GM19372 (cell line): ENCODE results near the gene TNN.
"Not testable (repeated sequence)": the region's sequence is repeated elsewhere in the genome, so short reads cannot be mapped to it uniquely, and the experiment has no call there.

Source experiments
- ATAC-seq: cut with Tn5 transposase; IDR thresholded peaks from one replicate; pipeline ENCODE4 v1.9.1; 2021; ENCODE audit warnings: mild to moderate bottlenecking, low read depth, moderate library complexity; ENCODE audit not compliant: unreplicated experiment

The TNN gene, protein sequence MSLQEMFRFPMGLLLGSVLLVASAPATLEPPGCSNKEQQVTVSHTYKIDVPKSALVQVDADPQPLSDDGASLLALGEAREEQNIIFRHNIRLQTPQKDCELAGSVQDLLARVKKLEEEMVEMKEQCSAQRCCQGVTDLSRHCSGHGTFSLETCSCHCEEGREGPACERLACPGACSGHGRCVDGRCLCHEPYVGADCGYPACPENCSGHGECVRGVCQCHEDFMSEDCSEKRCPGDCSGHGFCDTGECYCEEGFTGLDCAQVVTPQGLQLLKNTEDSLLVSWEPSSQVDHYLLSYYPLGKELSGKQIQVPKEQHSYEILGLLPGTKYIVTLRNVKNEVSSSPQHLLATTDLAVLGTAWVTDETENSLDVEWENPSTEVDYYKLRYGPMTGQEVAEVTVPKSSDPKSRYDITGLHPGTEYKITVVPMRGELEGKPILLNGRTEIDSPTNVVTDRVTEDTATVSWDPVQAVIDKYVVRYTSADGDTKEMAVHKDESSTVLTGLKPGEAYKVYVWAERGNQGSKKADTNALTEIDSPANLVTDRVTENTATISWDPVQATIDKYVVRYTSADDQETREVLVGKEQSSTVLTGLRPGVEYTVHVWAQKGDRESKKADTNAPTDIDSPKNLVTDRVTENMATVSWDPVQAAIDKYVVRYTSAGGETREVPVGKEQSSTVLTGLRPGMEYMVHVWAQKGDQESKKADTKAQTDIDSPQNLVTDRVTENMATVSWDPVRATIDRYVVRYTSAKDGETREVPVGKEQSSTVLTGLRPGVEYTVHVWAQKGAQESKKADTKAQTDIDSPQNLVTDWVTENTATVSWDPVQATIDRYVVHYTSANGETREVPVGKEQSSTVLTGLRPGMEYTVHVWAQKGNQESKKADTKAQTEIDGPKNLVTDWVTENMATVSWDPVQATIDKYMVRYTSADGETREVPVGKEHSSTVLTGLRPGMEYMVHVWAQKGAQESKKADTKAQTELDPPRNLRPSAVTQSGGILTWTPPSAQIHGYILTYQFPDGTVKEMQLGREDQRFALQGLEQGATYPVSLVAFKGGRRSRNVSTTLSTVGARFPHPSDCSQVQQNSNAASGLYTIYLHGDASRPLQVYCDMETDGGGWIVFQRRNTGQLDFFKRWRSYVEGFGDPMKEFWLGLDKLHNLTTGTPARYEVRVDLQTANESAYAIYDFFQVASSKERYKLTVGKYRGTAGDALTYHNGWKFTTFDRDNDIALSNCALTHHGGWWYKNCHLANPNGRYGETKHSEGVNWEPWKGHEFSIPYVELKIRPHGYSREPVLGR (N-terminal part only)

GRCh38 chr1:175067362-175068106, at the start of gene TNN:
TNN (plus strand) TSS chr1:175067833; CDS start chr1:175077419, 9,586 bp downstream.
- no peak for ATAC-seq

GRCh38 chr1:175019524-175019923, 48.1 kb upstream of the TNN start:
- no peak for ATAC-seq

GRCh38 chr1:175023043-175023921, 44.4 kb upstream of the TNN start, which contains the start of gene MRPS14:
MRPS14 (minus strand) TSS chr1:175023425; CDS start chr1:175023408, 17 bp downstream.
- peak; percentile 82 for ATAC-seq

- not testable (repeated sequence) for ATAC-seq
Observed at GRCh38 chr1:175023922-175024242, 43.8 kb upstream of the TNN start.

DNA sequence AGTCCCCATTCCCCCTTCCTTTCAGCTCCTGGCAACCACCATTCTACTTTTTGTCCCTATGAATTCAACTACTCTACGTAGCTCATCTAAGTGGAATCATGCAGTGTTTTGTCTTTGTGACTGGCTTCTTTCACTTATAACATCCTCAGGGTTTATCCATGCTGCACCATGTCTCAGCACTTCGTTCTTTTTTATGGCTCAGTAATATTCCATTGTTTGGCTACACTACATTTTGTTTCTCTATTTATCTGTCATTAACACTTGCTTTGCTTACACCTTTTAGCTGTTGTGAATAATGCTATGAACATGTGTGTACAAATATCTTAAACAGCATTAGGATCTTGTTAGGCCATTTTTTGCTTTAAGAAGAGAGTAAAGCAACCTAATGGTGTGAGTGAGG, 42.9 kb upstream of the TNN start:
- no peak for ATAC-seq

DNA sequence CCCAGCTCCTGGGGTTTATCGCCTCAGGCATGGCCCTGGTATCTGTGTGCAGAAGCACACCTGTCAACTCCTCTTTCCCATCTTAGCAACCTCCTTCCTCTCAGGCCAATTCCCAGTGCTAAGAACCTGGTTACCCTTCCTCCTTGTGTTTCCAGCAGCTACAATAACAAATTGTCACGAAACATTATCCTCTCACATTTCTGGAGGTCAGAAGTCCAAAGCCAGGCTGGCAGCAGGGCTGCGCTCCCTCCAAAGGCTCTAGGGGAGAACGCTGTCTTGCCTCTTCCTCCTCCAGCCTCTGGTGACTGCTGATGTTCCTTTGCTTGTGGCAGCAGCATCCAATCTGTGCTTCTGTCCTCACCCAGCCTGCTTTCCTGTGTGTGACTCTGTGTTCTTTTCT, 33.7 kb upstream of the TNN start:
- no peak for ATAC-seq

DNA sequence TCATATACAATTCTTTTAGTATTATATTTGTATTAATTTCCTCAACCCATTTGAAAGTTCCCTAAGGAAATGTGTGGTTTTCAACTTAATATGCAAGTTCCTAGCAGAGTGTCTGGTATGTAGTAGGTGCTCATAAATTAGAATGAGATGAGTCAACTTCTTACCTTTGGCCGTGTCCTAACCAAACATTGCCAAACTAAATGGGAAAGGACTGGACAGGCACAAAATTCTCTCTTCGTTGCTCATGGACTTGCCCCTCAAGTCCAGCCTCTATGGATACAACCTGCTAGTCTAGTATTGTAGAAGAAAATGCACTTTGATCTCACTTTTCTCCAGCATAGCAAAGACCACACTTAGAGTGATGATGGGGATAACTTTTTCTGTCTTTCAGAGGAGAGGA, 32.9 kb upstream of the TNN start:
- ATAC-seq = no peak

GRCh38 chr1:175035865-175036264, 31.8 kb upstream of the TNN start:
- ATAC-seq = no peak

DNA sequence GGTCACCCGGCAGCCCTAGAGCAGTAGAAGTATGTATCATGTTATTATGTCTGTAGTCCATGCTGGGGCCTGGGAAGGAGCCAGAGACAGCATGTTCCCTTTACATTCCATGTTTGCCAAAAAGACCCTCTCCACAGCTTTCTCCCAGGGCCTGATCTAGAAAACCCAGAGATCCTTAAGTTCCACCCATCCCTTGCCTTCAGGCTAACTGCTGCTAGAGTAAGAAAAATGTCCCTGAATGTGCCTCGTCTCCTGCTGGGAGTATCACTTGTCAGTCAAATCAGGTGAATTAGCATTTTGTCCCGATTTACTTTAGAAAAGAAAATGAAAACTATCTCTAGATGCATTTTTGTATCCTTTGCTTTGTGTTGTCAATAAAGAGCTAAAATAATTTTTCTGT, 31.2 kb upstream of the TNN start:
- ATAC-seq = no peak

- no peak for ATAC-seq
Observed at GRCh38 chr1:175037416-175037815, 30.2 kb upstream of the TNN start.

GRCh38 chr1:175040324-175040879, 27.2 kb upstream of the TNN start:
- no peak for ATAC-seq

GRCh38 chr1:175042650-175043049, 25.0 kb upstream of the TNN start:
- no peak for ATAC-seq

DNA sequence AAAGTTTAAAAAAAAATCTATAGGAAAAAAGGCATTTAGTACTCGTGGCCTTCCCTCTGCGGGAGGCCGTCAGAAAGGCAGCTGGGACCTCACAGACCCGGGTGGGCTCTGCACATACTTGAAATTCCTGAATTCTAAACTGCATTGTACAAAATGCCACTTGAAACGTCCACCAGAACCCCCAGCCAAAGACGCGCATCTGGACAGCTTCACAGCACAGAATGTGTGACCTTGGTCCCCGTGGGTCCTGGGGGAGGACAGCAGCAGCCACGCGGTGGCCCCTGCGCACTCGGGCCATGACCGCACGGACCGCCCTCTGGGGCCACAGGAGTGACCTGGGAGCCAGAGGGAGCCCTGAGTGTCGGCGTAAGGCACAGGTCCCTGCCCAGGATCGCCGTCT, 23.8 kb upstream of the TNN start:
- no peak for ATAC-seq

- ATAC-seq = not testable (repeated sequence)
Observed at GRCh38 chr1:175044591-175044990, 23.0 kb upstream of the TNN start.

DNA sequence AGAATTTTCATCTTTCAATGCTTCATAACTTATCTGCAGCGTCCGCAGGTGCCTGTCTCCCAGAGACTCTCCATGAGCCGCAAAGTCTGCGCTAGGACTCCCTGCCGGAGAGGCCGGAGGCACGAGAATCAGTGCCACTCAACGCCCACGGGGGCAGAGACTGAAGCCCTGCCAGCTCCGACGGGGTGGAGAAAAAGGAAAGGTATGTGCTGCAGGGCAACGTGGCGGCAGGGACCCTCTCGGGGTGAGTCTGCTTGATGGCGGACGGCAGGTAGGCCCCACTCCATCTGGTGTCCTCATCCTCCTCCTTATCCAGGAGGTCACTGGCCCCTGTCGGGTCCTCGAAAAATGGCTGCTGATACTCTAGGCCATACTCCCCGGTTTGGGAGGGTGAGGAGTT, 22.5 kb upstream of the TNN start:
- no peak for ATAC-seq

DNA sequence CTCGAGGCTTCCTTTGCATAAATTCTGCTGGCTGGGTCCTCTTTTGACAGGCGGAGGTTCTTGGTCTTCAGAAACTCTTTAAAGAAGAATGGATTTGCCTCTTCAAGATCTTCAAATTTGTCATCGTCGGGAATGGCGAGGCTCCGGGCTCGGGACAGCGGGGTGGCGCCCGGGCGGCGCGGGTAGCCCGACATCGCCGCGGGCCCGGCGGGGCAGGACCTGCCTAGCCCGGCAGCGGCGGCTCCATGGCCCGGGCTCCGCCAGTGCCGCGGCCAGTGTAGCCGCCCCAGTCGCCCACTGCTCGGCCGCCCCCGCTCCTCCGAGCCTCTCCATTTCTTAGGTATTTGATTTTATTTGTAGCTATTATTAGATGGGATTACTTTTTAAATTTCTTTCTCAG, 22.1 kb upstream of the TNN start:
- ATAC-seq = no peak

DNA sequence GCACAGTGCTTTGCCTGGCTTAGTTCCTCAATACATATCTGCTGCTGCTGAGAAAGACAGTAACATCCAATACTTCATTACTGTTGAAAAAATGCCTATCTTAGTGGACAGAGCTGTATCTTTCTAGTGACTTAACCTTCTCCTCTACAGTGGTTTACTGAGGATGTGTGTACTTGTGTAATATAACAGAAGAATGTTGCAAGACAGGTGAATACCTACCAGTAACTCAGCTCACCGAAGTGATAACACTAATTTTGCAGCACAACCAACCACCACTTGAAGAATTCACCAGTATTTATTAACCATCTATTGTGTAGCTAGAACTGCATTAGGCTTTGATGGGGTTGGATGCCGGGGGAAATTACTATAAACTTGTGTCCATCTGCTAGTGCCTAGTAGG, 16.6 kb upstream of the TNN start:
- ATAC-seq = no peak

DNA sequence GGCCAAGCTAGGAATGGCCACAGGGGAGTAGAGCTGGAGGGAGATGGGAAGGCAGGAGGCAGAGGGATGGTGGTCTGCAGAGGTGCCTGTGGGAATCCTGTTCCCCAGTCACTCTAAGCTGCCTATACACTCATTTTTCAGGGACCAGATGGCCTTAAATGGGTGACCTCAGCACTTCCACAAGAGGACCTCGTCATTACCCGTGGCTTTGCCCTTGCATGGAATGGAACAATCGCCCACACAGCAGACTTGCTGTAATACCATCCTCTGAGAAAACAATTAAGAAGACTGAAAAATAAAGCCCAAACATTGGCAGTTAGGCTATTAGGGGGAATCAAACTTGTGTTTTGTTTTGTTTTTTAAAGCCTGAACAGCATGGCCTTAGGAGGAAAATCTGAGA, 12.9 kb upstream of the TNN start:
- no peak for ATAC-seq

- no peak for ATAC-seq
Observed at GRCh38 chr1:175062339-175062738, 5.3 kb upstream of the TNN start.
